MG63 (cell line): Measurements from ENCODE around the gene ADGB. TPM values are rescaled to one million over a fixed set of nuclear protein-coding genes. Genes with fewer than 3 reads are reported as not detected.
A peak's percentile ranks its signal among the peaks of the same experiment; 100 is the strongest.
"Not testable (repeated sequence)": the region's sequence is repeated elsewhere in the genome, so short reads cannot be mapped to it uniquely, and the experiment has no call there.

ENCODE experiments used
- DNase-seq: peaks from one replicate; pipeline ENCODE4 v3.0.0-alpha.2; 2020
- H3K27me3 ChIP-seq: fragments of 250-450 bp; sonication (Bioruptor Pico); 2 replicates; pipeline ENCODE4 v1.5.1; 2020; ENCODE audit warnings: mild to moderate bottlenecking, moderate library complexity
- H3K36me3 ChIP-seq: fragments of 250-450 bp; sonication (Bioruptor Pico); 2 replicates; pipeline ENCODE4 v1.5.1; 2020; ENCODE audit warnings: mild to moderate bottlenecking, moderate library complexity
- H3K4me3 ChIP-seq: fragments of 250-450 bp; sonication (Bioruptor Pico); 2 replicates; pipeline ENCODE4 v1.5.1; 2020; ENCODE audit warnings: mild to moderate bottlenecking, moderate library complexity
- H3K9me3 ChIP-seq: fragments of 250-450 bp; sonication (Bioruptor Pico); 2 replicates; pipeline ENCODE4 v1.5.1; 2020; ENCODE audit warnings: mild to moderate bottlenecking, moderate library complexity
- total RNA-seq: library from RNA; depleted of rRNA; stranded (reverse); fragments of >200 nt; shearing (Covaris generic); gene quantifications from 2 replicates; pipeline ENCODE4 v1.2.3, GENCODE V29; 2014; ENCODE audit warnings: low replicate concordance

Gene ADGB
- total RNA-seq, 1 experiment from 2014 or later = not detected

GRCh38 chr6:146827216-146827928 is 228.6 kb downstream of the ADGB start:
- Histone ChIP-seq H3K36me3 (no peaks in the 10 kb centered on the region), H3K9me3 (no peaks in the 10 kb centered on the region), H3K4me3 (no peak overlapping the region), H3K27me3 (no peaks in the 10 kb centered on the region)
- DNase-seq = no peak

GRCh38 chr6:146829792-146830565 is 231.2 kb downstream of the ADGB start:
- H3K4me3 ChIP-seq = no peak overlapping the region
- H3K9me3 ChIP-seq = no peaks in the 10 kb centered on the region
- DNase-seq = no peak
- H3K36me3 ChIP-seq = no peaks in the 10 kb centered on the region
- no peaks in the 10 kb centered on the region for H3K27me3 ChIP-seq

DNA sequence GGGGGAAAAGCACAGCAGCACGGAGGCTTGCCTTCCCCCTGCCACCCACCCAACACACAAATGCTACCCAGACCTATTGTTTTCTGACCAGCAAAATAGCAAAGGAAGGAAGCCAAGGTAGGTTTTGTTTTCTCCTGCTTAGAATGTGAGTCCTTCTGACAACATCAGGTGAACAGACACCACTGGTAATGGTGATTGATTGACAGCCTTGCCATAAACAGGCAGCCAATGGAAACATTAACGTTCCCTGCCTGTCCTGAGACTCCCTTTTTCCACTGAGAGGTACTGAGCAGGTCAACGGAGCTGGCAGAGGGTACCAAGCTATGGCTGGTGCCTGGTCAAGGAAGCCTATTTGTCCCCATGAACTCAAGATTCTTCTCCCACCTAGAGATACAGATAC is 234.4 kb downstream of the ADGB start:
- H3K4me3 ChIP-seq = no peak overlapping the region
- H3K36me3 ChIP-seq = no peaks in the 10 kb centered on the region
- DNase-seq = no peak
- H3K27me3 ChIP-seq = no peaks in the 10 kb centered on the region
- H3K9me3 ChIP-seq = no peaks in the 10 kb centered on the region

DNA sequence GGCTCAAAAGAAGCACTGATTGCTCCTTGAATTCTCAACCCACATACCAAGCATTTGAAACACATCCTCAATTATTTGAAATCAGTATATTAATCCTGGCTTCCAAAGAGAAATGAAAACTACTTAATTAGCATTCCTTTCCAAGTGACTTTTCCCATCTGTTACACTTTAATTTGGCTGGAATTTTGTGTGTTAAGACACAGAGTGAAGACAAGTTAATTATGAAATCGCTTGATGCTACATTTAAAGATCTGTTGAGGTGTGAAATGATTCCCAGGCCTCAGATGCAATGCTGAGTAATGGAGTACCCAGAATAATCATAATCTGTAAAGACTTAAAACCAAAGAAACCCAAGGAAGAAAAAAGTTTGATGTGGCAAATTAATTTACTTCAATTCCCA is 241.4 kb downstream of the ADGB start:
- Histone ChIP-seq H3K9me3 (no peaks in the 10 kb centered on the region), H3K4me3 (no peak overlapping the region), H3K27me3 (no peaks in the 10 kb centered on the region), H3K36me3 (no peaks in the 10 kb centered on the region)
- no peak for DNase-seq

- H3K4me3 ChIP-seq = no peak overlapping the region
- H3K9me3 ChIP-seq = no peaks in the 10 kb centered on the region
- no peak for DNase-seq
- H3K27me3 ChIP-seq = no peaks in the 10 kb centered on the region
- H3K36me3 ChIP-seq = no peaks in the 10 kb centered on the region
Measured at GRCh38 chr6:146840641-146841040, 241.9 kb downstream of the ADGB start.

GRCh38 chr6:146847426-146847825 is 248.7 kb downstream of the ADGB start:
- Histone ChIP-seq H3K27me3 (no peaks in the 10 kb centered on the region), H3K9me3 (peaks cover 2% of the 10 kb centered on the region; the same call in 1 of the 2 replicates), H3K36me3 (no peaks in the 10 kb centered on the region), H3K4me3 (no peak overlapping the region)
- DNase-seq = no peak

GRCh38 chr6:146850238-146850896 is 251.6 kb downstream of the ADGB start:
- no peaks in the 10 kb centered on the region for H3K27me3 ChIP-seq
- no peaks in the 10 kb centered on the region for H3K36me3 ChIP-seq
- DNase-seq = no peak
- peaks cover 2% of the 10 kb centered on the region; the same call in 1 of the 2 replicates for H3K9me3 ChIP-seq
- H3K4me3 ChIP-seq = no peak overlapping the region

GRCh38 chr6:146850981-146851380 is 252.2 kb downstream of the ADGB start:
- no peak for DNase-seq

DNA sequence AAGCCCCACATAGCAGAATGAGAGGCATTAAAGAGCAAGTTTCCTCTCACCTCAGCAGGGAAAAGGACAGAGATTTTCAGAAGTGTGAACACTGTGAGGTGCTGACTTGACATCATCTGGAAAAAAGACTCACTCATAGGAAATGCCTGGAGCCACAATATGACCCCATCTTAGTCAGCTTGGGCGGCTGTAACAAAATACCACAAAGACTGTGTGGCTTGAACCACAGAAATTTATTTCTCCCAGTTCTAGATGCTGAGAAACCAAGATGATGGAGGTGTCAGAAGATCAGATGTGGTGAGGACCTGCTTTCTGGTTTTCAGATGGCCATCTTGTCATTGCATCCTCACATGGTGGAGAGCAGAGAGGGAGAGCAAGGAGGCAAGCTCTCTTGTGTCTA is 253.1 kb downstream of the ADGB start:
- peaks cover 2% of the 10 kb centered on the region; the same call in 1 of the 2 replicates for H3K9me3 ChIP-seq
- no peak for DNase-seq

More at GRCh38 chr6:146850981-146851380, 252.2 kb downstream of the ADGB start:
- H3K4me3 ChIP-seq = no peak overlapping the region
- no peaks in the 10 kb centered on the region for H3K36me3 ChIP-seq
- H3K9me3 ChIP-seq = peaks cover 2% of the 10 kb centered on the region; the same call in 1 of the 2 replicates
- H3K27me3 ChIP-seq = no peaks in the 10 kb centered on the region

DNA sequence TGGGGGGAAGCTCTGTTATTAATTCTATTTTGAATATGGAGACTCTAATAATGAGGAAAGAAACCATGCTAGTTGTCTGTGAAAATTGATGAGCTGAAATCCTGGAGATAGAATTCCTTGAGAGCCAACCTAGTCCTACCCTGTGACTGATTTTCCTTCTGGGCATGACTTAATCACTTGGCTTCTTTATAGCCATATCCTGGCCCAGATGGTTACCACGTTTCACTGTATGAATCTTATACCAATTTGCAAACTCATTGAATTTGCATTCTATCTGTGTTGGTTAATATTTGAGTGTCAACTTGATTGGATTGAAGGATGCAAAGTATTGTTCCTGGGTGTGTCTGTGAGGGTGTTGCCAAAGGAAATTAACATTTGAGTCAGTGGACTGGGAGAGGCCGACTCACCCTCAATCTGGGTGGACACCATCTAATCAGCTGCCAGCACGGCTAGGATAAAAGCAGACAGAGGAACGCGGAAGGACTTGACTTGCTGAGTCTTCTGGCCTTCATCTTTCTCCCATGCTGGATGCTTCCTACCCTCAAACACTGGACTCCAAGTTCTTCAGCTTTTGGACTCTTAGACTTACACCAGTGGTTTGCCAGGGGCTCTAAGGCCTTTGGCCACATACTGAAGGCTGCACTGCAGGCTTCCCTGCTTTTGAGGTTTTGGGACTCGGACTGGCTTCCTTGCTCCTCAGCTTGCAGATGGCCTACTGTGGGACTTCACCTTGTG is 255.9 kb downstream of the ADGB start:
- not testable (repeated sequence) for H3K9me3 ChIP-seq, H3K27me3 ChIP-seq, H3K36me3 ChIP-seq, H3K4me3 ChIP-seq
- DNase-seq = peak; percentile 14

More for the DNA sequence above, 253.1 kb downstream of the ADGB start:
- no peaks in the 10 kb centered on the region for H3K27me3 ChIP-seq
- H3K4me3 ChIP-seq = no peak overlapping the region
- no peaks in the 10 kb centered on the region for H3K36me3 ChIP-seq

DNA sequence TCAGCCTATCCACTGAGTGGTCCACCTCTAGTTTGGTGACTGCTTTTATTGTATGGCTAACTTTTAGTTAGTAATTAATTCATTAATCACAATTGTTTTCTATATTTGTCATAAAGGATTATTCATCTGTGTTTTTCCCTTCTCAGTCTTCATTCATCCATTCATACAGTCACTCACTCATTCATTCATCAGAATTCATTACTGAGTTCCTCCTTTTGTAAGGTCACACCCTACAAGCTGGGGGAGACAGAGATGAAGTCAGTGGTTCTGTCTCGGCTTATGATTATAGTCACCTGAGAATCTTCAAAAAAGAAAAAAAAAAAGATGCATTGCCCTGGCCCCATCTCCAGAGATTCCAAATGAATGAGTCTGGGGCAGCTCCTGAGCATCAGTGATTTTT is 257.1 kb downstream of the ADGB start:
- H3K9me3 ChIP-seq = peaks cover 2% of the 10 kb centered on the region; the same call in 1 of the 2 replicates
- H3K27me3 ChIP-seq = no peaks in the 10 kb centered on the region
- DNase-seq = no peak
- no peak overlapping the region for H3K4me3 ChIP-seq
- no peaks in the 10 kb centered on the region for H3K36me3 ChIP-seq

DNA sequence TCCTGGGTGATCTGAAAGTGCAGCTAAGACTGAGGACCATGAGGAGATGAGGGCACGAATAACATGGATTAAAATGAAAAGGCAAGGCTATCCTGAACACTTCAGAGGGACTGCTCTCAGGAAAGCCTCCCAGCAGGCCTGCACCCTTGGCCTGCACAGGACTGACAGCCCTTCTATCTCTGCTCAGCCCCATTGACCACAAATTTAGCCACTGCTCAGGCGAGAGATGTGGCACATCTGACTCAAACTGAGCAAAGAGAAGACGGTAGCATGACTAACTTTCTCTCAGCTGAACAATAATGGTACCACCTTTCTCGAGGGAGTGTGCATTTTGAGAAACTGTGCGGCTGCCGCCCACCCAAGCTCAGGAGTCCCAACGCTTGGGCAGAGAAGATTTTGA is 257.5 kb downstream of the ADGB start:
- Histone ChIP-seq H3K36me3 (no peaks in the 10 kb centered on the region), H3K9me3 (peaks cover 2% of the 10 kb centered on the region; the same call in 1 of the 2 replicates)
- DNase-seq = no peak

GRCh38 chr6:146857180-146857979 is 258.6 kb downstream of the ADGB start:
- H3K9me3 ChIP-seq = no peaks in the 10 kb centered on the region
- H3K4me3 ChIP-seq = peak overlapping the region; percentile 27
- peak; percentile 76 for DNase-seq
- H3K36me3 ChIP-seq = no peaks in the 10 kb centered on the region
- H3K27me3 ChIP-seq = no peaks in the 10 kb centered on the region

More for the DNA sequence above, 257.5 kb downstream of the ADGB start:
- Histone ChIP-seq H3K27me3 (no peaks in the 10 kb centered on the region), H3K4me3 (no peak overlapping the region)

- H3K27me3 ChIP-seq = no peaks in the 10 kb centered on the region
- H3K36me3 ChIP-seq = no peaks in the 10 kb centered on the region
- no peak for DNase-seq
- H3K9me3 ChIP-seq = no peaks in the 10 kb centered on the region
- H3K4me3 ChIP-seq = no peak overlapping the region
Measured at GRCh38 chr6:146857980-146858347, 259.2 kb downstream of the ADGB start.

DNA sequence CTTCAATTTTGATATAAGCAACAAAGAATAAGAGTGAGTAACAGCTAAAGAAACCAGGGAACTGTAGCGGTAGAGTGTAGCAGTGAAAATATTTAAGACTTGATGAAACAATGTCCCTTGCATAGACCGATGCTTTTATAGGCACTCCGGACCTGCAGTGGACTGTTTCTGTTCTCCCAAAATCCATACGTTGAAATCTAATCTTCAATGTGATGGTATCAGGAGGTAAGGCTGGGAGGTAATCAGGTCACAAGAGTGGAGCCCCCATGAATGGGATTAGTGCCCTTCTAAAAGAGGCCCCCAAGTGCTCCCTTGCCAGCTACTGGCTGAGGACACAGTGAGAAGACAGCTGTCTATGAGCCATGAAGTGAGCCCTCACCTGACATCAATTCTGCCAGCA is 260.4 kb downstream of the ADGB start:
- no peaks in the 10 kb centered on the region for H3K36me3 ChIP-seq
- DNase-seq = no peak
- no peaks in the 10 kb centered on the region for H3K9me3 ChIP-seq
- H3K27me3 ChIP-seq = no peaks in the 10 kb centered on the region
- no peak overlapping the region for H3K4me3 ChIP-seq
